HG02870 (cell line): ENCODE results near the gene FGF13.

Experiments used
- ATAC-seq: cut with Tn5 transposase; IDR thresholded peaks from one replicate; pipeline ENCODE4 v1.9.1; 2021; ENCODE audit warnings: mild to moderate bottlenecking, moderate library complexity; ENCODE audit not compliant: unreplicated experiment

The FGF13 gene

GRCh38 chrX:138664466-138664865 lies 47.1 kb downstream of the FGF13 start:
- no peak for ATAC-seq

GRCh38 chrX:138664016-138664415 lies 47.5 kb downstream of the FGF13 start:
- ATAC-seq: no peak

GRCh38 chrX:138651494-138651893 lies 60.0 kb downstream of the FGF13 start:
- ATAC-seq: no peak

GRCh38 chrX:138648568-138648967 lies 62.9 kb downstream of the FGF13 start:
- ATAC-seq: no peak

GRCh38 chrX:138638996-138639395 lies 72.5 kb downstream of the FGF13 start:
- ATAC-seq: no peak
